ENCODE measurements around the gene MIOS. TPM values are rescaled to one million over a fixed set of nuclear protein-coding genes. Genes with fewer than 3 reads are reported as not detected.

The MIOS gene
- polyA plus RNA-seq, 1 donor (not counting 4 experiments of a cell fraction or from before 2014, with no cell fraction given), result 29.2 TPM

GRCh38 chr7:7550663-7551062 lies 16.0 kb upstream of the MIOS start:
- Histone ChIP-seq H4K20me1 (ENCODE audit: control insufficient read depth, extremely low read depth, insufficient read depth, low read length) (no peaks in the 10 kb centered on the region), H3K79me2 (ENCODE audit: control insufficient read depth, insufficient read depth, low read length) (no peaks in the 10 kb centered on the region), H3K9me1 (ENCODE audit: control insufficient read depth, extremely low read depth, insufficient read depth, low read length) (no peaks in the 10 kb centered on the region), H3K9ac (ENCODE audit: control insufficient read depth, extremely low read depth, insufficient read depth, low read length) (no peak overlapping the region), H3K4me1 (ENCODE audit: control insufficient read depth, extremely low read depth, insufficient read depth, low read length) (peaks cover 6% of the 10 kb centered on the region), H3K27ac (ENCODE audit: control insufficient read depth, insufficient read depth, low read length) (no peak overlapping the region), H3K36me3 (ENCODE audit: control insufficient read depth in 2 of 2, extremely low read depth in 1 of 2, insufficient read depth in 2 of 2, low read length in 2 of 2) (no peaks in the 10 kb centered on the region), H2AFZ (ENCODE audit: control insufficient read depth, low read length) (no peak overlapping the region), H3K27me3 (ENCODE audit: control insufficient read depth, extremely low read depth, insufficient read depth, low read length) (no peaks in the 10 kb centered on the region), H3K4me3 (ENCODE audit: control insufficient read depth in 2 of 3, extremely low read depth in 1 of 3, insufficient read depth in 2 of 3, low read depth in 1 of 3, low read length in 3 of 3) (no peak overlapping the region), H3K9me3 (ENCODE audit: control insufficient read depth, low read depth, low read length) (no peaks in the 10 kb centered on the region), H3K4me2 (ENCODE audit: control insufficient read depth, extremely low read depth, insufficient read depth, low read depth, low read length) (no peak overlapping the region)
- dilution Hi-C loops (cut with MboI; ENCODE audit: extremely low pct_ligation_motif_present, low sequenced_read_pairs), result no loop called here
- TF ChIP-seq EZH2 (IDR thresholded peaks at IDR 0.05; ENCODE audit: low read length) (no peak), CTCF (optimal IDR thresholded peaks at IDR 0.05 in 1 of 3, IDR thresholded peaks at IDR 0.05 in 1 of 3, conservative IDR thresholded peaks at IDR 0.05 in 1 of 3; ENCODE audit: extremely low read depth in 1 of 3, insufficient read depth in 2 of 3, low read length in 3 of 3) (no peak)
- no peak for FAIRE-seq
- DNase-seq (ENCODE audit: low read depth, low spot score), result no peak

- no peaks in the 10 kb centered on the region for H4K20me1 ChIP-seq (ENCODE audit: control insufficient read depth, extremely low read depth, insufficient read depth, low read length)
- no peak overlapping the region for H3K4me3 ChIP-seq (ENCODE audit: control insufficient read depth in 2 of 3, extremely low read depth in 1 of 3, insufficient read depth in 2 of 3, low read depth in 1 of 3, low read length in 3 of 3)
- no peaks in the 10 kb centered on the region for H3K79me2 ChIP-seq (ENCODE audit: control insufficient read depth, insufficient read depth, low read length)
- dilution Hi-C loops (cut with MboI; ENCODE audit: extremely low pct_ligation_motif_present, low sequenced_read_pairs), result no loop called here
- H3K27ac ChIP-seq (ENCODE audit: control insufficient read depth, insufficient read depth, low read length), result no peak overlapping the region
- TF ChIP-seq CTCF (optimal IDR thresholded peaks at IDR 0.05 in 1 of 3, IDR thresholded peaks at IDR 0.05 in 1 of 3, conservative IDR thresholded peaks at IDR 0.05 in 1 of 3; ENCODE audit: extremely low read depth in 1 of 3, insufficient read depth in 2 of 3, low read length in 3 of 3), result no peak
- no peak for TF ChIP-seq EZH2 (IDR thresholded peaks at IDR 0.05; ENCODE audit: low read length)
- no peak for DNase-seq (ENCODE audit: low read depth, low spot score)
- no peak overlapping the region for H3K9ac ChIP-seq (ENCODE audit: control insufficient read depth, extremely low read depth, insufficient read depth, low read length)
- peaks cover 6% of the 10 kb centered on the region for H3K4me1 ChIP-seq (ENCODE audit: control insufficient read depth, extremely low read depth, insufficient read depth, low read length)
- H3K36me3 ChIP-seq (ENCODE audit: control insufficient read depth in 2 of 2, extremely low read depth in 1 of 2, insufficient read depth in 2 of 2, low read length in 2 of 2), result no peaks in the 10 kb centered on the region
- no peaks in the 10 kb centered on the region for H3K9me3 ChIP-seq (ENCODE audit: control insufficient read depth, low read depth, low read length)
- H2AFZ ChIP-seq (ENCODE audit: control insufficient read depth, low read length), result no peak overlapping the region
- no peak for FAIRE-seq
- H3K9me1 ChIP-seq (ENCODE audit: control insufficient read depth, extremely low read depth, insufficient read depth, low read length), result no peaks in the 10 kb centered on the region
- no peak overlapping the region for H3K4me2 ChIP-seq (ENCODE audit: control insufficient read depth, extremely low read depth, insufficient read depth, low read depth, low read length)
- H3K27me3 ChIP-seq (ENCODE audit: control insufficient read depth, extremely low read depth, insufficient read depth, low read length), result no peaks in the 10 kb centered on the region
These were observed 14.5 kb upstream of the MIOS start for GRCh38 chr7:7552199-7552598.

All from keratinocyte (primary cell).